ENCODE measurements around the gene PKN3. TPM values are rescaled to one million over a fixed set of nuclear protein-coding genes. Genes with fewer than 3 reads are reported as not detected.

Gene PKN3
- polyA plus RNA-seq, 1 donor from 2014 or later = 0.06 TPM

- Histone ChIP-seq H3K36me3 (ENCODE audit: insufficient read depth, low read length) (no peaks in the 10 kb centered on the region), H3K9me3 (ENCODE audit: low read length) (no peaks in the 10 kb centered on the region), H3K27me3 (ENCODE audit: insufficient read depth, low read depth, low read length) (no peaks in the 10 kb centered on the region), H3F3A (ENCODE audit: insufficient read depth, low read length, poor library complexity, severe bottlenecking) (no peaks in the 10 kb centered on the region), H4K20me1 (ENCODE audit: insufficient read depth) (peaks cover 4% of the 10 kb centered on the region), H3K27ac (ENCODE audit: low read length) (no peak overlapping the region), H3K79me2 (replicated peaks; ENCODE audit: insufficient read depth, low read length) (peaks cover 8% of the 10 kb centered on the region), H3K4me2 (ENCODE audit: low read length) (no peak overlapping the region), H3K9me2 (ENCODE audit: insufficient read depth, low read length) (no peaks in the 10 kb centered on the region), H3K9ac (ENCODE audit: low read length) (no peak overlapping the region), H3K4me3 (ENCODE audit: low read length) (no peak overlapping the region), H2AFZ (ENCODE audit: low read depth, low read length) (no peak overlapping the region)
- TF ChIP-seq EP300 (conservative IDR thresholded peaks at IDR 0.05; ENCODE audit: poor library complexity, severe bottlenecking) = no peak
- TF ChIP-seq MXI1 (conservative IDR thresholded peaks at IDR 0.05; ENCODE audit: poor library complexity, severe bottlenecking) = no peak
- no peak for TF ChIP-seq POLR2AphosphoS5 (IDR thresholded peaks at IDR 0.05)
- no peak for TF ChIP-seq TAF1 (IDR thresholded peaks at IDR 0.05; ENCODE audit: low read depth)
- TF ChIP-seq REST (IDR thresholded peaks at IDR 0.05; ENCODE audit: borderline replicate concordance) = no peak
- TF ChIP-seq SMC3 (conservative IDR thresholded peaks at IDR 0.05; ENCODE audit: poor library complexity) = no peak
- no peak for TF ChIP-seq RAD21 (conservative IDR thresholded peaks at IDR 0.05)
- TF ChIP-seq CTCF (IDR thresholded peaks at IDR 0.05; ENCODE audit: poor library complexity, severe bottlenecking) = no peak
- no peak for TF ChIP-seq EZH2 (IDR thresholded peaks at IDR 0.05; ENCODE audit: borderline replicate concordance, insufficient read depth, low read length, poor library complexity, severe bottlenecking)
Measured at GRCh38 chr9:128685636-128686489, 16.4 kb upstream of the PKN3 start.

- no peak overlapping the region for H3K27ac ChIP-seq (ENCODE audit: low read length)
- TF ChIP-seq TAF1 (IDR thresholded peaks at IDR 0.05; ENCODE audit: low read depth) (no peak), SMC3 (conservative IDR thresholded peaks at IDR 0.05; ENCODE audit: poor library complexity) (no peak), REST (IDR thresholded peaks at IDR 0.05; ENCODE audit: borderline replicate concordance) (no peak), EZH2 (IDR thresholded peaks at IDR 0.05; ENCODE audit: borderline replicate concordance, insufficient read depth, low read length, poor library complexity, severe bottlenecking) (no peak), CTCF (IDR thresholded peaks at IDR 0.05; ENCODE audit: poor library complexity, severe bottlenecking) (no peak), RAD21 (conservative IDR thresholded peaks at IDR 0.05) (no peak), MXI1 (conservative IDR thresholded peaks at IDR 0.05; ENCODE audit: poor library complexity, severe bottlenecking) (no peak), POLR2AphosphoS5 (IDR thresholded peaks at IDR 0.05) (no peak), EP300 (conservative IDR thresholded peaks at IDR 0.05; ENCODE audit: poor library complexity, severe bottlenecking) (no peak)
- H3K27me3 ChIP-seq (ENCODE audit: insufficient read depth, low read depth, low read length) = no peaks in the 10 kb centered on the region
- no peaks in the 10 kb centered on the region for H3F3A ChIP-seq (ENCODE audit: insufficient read depth, low read length, poor library complexity, severe bottlenecking)
- H4K20me1 ChIP-seq (ENCODE audit: insufficient read depth) = peaks cover 4% of the 10 kb centered on the region
- no peak overlapping the region for H3K4me3 ChIP-seq (ENCODE audit: low read length)
- H3K4me2 ChIP-seq (ENCODE audit: low read length) = no peak overlapping the region
- no peaks in the 10 kb centered on the region for H3K36me3 ChIP-seq (ENCODE audit: insufficient read depth, low read length)
- no peaks in the 10 kb centered on the region for H3K9me2 ChIP-seq (ENCODE audit: insufficient read depth, low read length)
- H2AFZ ChIP-seq (ENCODE audit: low read depth, low read length) = no peak overlapping the region
- no peak overlapping the region for H3K9ac ChIP-seq (ENCODE audit: low read length)
- peaks cover 24% of the 10 kb centered on the region for H3K79me2 ChIP-seq (replicated peaks; ENCODE audit: insufficient read depth, low read length)
- H3K9me3 ChIP-seq (ENCODE audit: low read length) = no peaks in the 10 kb centered on the region
Measured at GRCh38 chr9:128687453-128687852, 14.8 kb upstream of the PKN3 start.
